Globus pallidus (tissue), 1 donor: ENCODE results near the gene UQCC2.

ENCODE experiments used
- DNase-seq: peaks from one replicate; pipeline ENCODE4 v3.0.0-alpha.2; 2015; ENCODE audit warnings: low spot score

UQCC2 gene

DNA sequence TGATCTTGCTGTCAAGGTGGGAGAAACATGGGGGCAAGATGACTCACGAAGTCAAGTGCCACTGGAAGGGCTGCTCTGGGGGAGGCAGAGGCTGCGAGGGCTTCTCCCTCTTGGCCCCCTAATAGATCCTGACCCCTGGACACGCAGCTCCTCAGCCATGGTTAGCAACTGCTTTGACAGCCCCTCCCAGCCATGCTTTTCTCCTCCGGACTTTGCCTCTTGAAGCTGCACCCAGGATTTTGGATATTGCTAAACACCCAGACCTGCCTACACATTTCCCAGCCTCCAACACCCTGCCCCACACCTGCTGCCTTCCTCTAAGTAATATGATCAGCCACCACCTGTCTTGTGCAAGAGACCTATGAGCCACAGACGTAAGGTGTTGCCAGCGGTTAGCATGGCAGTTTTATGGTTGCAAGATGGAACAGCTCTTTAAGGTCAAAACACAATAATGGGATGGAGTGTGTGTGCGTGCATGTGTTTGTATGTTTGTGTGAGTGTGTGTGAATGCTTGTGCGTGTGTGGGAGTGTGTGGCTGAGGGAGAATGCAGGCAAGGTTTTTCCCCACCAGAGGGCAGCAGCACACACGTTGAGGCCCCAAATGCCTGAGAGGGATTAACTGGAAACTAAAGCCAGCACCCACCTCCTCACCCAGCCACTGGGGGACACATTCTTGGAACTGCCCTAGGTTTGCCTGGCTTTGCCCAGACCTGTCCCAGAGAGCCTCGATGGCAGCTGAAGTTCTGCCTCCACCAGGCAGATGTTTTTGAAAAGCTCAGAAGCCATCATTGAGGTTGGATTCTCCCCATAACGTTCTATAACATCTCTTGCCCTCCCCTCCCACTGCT lies 32.7 kb upstream of the UQCC2 start:
- DNase-seq = peak; percentile 79

DNA sequence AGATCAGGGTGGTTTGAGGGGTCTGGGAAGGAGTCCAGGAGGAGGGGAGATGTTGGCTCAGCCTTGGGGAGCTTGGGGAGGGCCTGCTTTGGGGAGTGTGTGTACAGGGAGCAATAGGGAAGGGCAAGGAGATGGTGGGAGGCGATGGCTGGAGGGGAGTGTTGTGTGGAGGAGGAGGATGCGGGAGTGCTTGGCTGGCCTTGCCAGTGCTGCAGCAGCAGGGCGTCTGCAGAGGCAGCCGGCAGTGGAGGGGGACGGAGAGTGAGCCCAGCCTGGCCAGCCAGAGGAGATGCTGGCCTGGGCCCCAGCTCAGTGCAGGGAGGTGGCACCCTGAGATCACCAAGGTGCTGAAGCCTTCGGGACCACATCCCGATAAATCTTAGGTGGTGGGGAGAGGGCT lies 31.3 kb upstream of the UQCC2 start:
- no peak for DNase-seq

DNA sequence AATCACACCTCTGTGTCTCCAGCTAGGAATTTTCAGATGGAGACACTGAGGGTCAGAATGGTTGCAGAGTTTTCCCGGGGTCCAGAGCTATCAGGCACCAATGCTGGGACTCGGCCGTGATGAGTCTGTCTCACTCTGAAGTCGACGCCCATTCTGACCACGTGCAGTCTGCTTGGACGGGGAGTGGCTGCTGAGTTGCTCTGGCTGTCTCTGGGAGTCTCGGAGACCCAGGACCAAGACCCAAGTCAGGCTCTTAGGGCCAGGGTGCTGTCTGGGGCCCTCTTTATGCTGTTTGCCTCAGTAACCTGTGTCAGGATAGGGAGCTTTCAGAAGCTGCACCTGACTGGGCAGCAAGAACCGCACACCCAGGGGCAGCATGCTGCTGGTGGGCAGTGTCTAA lies 30.6 kb upstream of the UQCC2 start:
- DNase-seq = no peak

DNA sequence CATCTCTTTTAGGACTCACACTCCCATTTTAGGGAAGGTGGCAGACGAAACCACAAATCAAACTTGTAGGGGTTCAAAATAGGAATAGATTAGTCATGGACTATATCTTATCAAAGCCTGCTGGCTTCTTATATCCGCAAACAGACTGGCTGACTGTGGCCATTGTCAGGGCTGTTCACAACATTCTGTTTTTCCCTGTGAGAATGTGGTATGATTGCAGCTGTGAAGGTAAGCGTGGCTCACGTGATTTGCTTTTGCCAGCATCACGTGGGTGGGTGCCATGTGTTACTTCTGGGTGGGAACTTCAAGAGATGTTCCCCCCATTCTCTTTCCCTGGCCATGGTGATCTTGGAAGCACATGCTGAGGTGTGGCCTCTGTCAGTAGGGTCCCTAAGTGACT lies 29.3 kb upstream of the UQCC2 start:
- no peak for DNase-seq

DNA sequence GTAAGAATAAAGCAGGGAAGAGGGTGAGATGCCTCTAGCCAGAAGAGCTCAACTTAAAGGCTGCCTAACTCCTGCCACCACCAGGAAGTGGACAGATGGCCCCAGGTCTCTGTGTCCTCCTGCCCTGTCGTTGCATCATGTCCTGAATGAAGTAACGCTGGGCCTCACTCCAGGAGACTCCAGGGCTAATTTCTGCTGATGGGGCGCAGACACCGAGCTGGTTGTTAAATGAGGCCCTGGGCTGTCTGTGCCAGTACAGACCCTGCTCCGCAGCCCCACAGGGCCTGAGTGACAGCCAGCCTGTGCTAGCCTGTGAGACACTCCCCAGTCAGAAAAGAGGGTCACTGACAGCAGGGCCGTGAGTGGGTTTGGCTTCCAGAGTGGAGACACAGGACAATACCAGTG lies 28.7 kb upstream of the UQCC2 start:
- DNase-seq = no peak

DNA sequence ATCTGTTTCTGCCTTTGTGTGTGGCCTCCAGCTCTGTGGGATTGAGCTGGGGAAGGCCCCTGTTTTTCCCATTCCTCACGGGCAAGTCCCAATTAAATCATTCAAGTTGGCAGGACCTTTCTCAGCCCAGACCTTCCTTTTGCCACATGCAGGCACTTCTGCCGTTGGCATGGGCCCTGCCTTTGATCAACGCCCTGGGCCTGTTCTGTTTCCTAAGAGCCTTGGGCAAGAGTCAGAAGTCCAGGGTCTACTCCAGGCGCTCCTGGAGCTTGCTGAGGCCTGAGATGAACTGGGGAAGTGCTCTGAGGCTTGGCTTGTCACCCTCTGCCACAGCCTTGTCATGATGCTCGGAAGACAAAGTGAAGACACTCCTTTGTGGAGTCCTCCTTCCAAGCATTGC lies 28.1 kb upstream of the UQCC2 start:
- no peak for DNase-seq

DNA sequence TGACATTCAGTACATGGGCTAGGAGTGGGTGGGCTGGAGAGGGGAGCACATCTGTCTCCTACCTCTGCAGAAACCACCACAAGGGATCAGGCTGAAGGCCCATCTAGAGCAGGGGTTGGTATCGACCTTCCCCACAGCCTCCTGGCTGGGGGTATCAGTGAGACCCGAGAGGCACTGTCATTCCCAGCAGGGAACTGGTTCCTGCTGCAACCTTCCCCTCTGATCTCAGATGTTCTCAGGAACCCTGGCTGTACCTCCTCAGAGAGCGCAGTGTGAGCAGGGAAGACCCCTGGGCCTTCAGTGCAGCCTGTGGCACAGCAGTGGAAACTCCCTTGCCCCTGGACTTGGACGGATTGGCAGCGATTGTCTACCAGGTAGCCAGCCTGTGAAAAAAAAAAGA lies 27.4 kb upstream of the UQCC2 start:
- DNase-seq = no peak

DNA sequence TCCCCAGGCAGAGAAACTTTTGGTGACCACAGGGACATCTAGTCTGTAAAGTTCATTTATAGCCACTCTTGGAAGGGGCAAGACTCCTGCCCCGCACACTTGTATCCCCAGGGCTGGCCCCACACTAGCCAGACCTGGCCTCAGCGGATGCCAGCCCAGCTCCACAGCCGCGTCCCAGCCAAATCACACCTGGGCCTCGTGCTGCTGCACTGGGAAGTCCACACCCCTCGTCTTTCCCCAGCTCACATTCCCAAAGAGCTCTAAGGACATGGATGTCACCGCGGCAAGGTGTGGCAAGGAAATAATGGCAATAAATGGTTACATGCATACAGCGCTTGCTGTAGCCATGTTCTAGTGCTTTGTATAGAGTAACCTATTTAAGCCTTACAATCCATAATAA lies 26.7 kb upstream of the UQCC2 start:
- no peak for DNase-seq

DNA sequence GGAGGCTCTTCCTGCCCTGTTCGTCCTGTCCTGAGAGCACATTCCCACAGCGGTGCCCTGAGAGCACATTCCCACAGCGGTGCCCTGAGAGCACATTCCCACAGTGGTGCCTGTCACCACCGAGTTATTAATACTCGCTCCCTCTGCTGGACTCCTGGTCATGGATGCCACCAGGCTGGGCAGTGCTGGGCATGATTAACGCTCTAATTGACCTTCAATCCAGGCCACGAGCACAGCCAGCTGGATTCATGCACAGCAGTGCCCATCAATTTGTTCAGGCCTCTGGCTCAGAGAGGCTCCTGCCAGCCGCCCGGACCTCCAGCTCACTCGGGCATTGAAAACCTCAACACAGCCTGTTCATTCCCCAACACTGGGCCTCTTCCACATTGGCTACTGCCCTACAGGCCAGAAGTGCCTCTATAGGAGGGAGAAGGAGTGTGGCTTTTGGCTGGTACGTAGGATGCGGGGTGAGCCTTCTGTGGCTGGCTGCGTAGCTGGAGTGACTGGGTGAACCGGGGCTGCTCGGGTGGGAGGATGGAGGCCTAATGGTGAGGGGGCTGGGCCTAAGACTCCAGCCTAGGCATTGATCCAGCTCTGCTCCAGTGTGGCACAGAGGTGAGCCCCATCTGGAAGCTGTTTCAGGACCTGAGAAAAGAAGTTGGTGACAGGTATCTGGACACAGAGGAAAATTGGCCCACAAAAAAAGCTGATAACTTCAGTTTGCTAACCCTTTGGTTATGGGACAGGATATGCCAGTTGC lies 25.9 kb upstream of the UQCC2 start:
- no peak for DNase-seq

DNA sequence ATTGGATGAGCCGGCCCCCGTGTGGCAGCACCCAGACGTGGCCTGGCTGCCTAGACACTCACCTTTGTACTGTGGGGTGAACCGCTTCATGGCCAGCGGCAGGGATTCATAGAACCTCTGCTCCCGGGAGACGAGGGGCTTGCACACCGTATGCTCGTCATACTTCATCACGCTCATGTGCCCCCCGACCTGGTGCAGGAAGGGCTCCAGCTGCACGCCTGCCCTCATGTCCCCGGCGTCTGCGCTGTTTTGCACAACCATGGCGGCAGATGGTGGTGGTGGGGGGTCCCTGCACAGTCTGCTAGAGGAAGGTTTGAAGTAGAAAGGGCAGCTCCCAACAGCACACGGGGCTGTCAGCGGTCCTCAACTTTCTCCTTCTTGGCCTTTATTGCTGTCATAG lies 23.7 kb upstream of the UQCC2 start:
- no peak for DNase-seq

DNA sequence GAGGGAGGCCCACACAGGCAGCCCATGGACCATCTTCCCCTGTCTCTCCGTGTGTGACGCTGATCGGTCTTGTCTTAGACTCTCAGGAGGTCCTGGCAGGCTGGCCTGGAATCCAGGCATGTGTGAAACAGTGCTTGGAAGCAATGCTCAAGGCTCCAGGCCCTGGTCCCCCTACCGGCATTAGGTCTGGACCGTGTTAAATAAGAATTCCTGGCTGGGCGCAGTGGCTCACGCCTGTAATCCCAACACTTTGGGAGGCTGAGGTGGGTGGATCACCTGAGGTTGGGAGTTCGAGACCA lies 22.2 kb upstream of the UQCC2 start:
- DNase-seq = no peak

DNA sequence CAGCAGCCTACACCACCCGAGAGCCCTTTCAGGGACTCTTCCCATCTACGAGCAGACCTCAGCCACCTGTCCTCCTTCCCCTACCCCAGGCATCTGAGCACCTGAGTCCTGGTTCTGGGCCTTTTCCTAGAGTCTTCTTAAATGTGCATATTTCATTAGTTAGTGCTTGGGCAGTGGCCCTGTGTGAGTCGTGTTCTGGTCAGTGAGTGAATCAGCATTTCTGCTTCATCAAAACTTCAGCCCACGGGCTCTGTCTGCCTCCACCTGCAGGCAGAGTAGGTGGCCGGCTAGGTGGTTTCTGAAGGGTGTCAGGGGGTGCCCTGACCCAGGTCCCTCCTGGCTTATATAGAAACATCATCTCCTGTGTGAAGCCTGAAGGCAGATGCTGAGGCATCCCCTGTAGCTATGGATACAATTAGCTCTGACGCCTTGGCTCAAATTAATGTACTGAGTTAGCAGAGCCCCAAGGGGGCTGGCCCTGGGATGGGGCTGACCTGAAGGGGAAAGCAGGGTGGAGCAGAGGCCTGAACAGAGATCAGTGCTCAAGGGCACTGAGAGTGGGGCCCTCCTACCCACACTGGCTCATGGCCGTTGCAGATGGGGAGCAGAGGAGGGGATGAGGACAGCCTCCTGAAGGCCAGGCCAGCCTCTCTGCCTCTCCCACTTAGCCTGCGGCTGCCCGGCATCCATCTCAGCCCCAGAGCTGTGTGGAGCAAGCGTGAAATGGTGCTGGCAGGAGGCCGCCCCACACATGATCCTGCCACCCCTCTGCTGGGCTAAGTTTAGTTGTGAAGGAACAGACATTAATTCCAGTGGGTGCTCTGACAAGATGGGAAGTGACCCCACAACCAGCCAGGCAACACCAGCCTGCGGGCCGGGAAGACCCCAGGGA lies 21.6 kb upstream of the UQCC2 start:
- DNase-seq = no peak

DNA sequence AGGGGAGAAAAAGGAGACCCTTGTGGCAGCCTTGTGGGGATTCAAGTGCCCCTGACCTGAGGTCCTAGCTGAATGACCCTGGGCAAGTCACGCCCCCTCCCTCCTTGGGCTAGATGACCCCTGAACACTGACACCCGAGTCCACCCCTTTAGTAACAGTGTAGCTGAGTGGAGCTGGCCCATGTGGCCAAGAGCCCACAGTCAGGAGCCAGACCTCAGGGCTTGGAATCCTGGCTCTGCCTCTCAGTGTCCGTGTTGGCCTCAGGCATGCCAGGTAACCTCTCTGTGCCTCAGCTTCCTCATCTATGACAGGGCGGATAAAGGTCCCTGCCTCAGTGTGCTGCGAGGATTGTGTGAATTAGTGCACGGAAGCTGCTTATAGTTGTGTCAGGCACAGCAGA lies 20.9 kb upstream of the UQCC2 start:
- DNase-seq = no peak

DNA sequence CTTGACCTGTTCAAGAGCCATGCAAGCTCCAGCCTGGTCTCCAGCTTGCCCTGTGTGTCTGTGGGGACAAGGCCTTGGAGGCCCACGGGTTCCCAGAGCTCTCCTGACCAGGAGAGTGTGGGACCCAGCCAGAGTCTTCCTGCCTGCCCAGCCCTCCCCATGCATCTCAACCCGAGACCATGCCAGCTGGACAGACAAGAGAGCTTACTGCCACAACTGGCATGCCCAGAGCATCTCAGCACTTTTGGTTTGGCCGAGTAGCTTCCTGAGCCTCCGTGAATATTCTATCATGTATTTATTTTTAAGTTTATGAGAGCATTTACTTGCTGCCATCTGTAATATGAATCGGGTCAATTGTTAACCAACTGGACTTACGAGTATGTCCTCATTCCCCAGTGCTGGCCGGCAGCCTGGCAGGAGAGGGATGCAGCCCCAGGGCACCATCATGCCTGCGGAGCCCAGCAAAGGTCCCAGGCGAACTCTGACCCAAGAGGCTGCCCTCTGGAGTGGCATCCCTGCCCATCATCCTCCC lies 20.3 kb upstream of the UQCC2 start:
- DNase-seq = no peak

DNA sequence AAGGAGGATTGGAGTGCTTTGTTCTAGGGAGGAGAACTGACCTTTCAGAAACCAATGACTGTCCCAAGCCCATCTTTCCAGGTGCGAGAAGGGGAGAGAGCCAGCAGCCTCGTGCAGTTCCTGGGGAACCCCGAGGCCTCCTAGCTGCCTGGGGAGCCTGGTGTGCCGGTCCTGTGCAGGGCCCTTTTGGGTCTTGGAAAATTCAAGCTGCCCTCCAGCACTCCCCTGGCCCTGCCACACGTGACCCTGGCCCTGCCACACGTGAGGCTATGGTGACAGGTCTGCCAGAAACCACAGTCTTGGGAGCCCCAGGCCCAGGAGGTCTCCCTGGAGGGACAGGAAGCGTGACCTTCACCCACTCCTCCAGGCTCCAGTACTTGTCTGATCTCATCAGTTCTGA lies 19.5 kb upstream of the UQCC2 start:
- no peak for DNase-seq

DNA sequence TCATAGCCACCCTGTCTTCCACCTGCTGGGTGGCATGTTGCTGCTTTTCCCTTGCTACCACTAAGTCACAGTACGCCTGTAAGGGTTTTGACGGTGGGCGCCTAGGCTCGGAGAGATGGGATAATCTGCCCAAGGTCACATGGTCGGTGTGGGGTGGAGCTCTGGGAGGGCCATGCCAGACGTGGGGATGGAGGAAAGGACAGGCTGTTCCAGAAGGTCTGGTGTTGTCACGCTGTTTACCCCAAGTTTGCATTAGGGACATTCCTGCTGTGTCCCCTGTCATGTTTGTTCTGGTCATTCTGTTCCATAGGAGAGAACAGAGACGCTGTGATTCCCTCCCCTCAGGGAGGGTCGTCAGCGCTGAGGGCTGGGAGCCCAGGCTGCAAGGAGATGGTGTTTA lies 19.1 kb upstream of the UQCC2 start:
- DNase-seq = no peak

DNA sequence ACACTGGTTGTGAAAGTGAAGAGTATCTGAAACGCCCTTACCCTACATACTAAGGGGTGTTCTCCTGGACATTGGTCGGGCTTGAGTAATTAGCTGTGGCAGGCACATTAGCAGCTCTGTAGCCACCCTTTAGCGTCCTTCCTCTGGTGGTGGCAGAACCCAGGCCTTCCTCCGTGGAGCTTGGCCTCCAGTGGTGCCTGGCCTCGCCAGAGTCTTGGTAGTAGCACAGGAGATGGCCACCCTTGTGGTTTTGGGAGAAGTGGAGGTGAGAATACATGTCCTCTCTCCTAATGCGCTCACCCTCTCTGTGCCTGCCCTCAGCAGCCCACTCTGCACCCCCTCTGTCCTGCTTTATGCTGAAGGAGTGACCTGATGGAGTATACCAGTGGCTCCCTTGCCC lies 17.6 kb upstream of the UQCC2 start:
- no peak for DNase-seq

DNA sequence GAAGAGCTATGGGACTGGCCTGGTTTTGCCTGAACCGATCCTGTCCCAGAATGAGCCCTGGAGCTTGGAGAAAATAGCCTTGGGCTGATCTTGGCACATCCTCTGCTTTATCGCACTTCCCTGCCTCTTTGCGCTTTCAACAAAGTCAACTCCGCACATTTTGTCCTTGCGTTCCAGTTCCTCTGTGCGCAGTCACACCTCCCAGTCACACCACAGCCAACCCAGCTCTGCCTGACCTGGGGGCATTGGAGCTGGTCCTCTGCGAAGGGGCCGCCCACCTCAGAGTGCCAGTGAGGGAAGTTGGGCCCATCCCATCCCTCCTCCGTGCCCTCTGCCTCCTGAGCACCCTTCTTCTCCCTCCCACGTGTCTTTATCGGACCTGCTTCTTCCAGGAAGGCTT lies 16.9 kb upstream of the UQCC2 start:
- DNase-seq = no peak

DNA sequence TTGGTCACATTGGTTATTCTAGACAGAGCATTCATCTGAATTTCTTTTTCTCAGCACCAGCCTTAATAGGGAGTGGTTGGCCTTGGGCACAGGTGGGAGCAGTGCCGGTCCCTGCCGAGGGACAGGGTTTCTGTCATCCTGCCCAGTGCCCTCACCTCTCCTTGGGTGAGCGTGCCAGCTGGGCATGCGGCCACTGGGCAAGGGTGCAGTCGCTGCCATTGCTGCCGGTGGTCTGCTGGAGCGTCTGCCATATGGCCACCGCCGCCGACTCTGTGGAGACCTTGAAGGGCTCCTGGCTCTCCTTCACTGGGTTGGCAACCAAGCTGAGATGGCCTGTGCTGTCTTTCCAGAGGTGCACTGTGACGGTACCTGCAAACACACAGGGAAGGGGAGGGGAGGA lies 16.4 kb upstream of the UQCC2 start:
- DNase-seq = no peak

DNA sequence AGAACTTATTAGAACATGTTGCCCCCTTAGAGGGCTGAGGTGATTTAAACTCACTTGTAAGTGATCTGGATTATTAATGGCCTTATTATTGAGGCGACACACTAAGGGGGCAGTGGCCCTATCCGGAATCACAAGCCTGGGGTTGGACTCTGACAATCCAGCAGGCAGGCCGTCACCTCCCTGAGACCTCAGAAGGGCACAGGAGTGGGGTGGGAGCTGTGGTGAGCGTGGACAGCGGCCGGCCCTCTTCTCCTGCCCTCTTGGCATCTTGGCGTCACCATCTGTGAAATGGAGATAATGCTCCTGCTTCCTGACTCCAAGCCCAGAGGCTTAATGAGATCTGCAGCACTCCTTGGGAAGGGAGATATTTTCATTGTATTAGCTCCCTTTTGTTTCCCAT lies 15.6 kb upstream of the UQCC2 start:
- no peak for DNase-seq

DNA sequence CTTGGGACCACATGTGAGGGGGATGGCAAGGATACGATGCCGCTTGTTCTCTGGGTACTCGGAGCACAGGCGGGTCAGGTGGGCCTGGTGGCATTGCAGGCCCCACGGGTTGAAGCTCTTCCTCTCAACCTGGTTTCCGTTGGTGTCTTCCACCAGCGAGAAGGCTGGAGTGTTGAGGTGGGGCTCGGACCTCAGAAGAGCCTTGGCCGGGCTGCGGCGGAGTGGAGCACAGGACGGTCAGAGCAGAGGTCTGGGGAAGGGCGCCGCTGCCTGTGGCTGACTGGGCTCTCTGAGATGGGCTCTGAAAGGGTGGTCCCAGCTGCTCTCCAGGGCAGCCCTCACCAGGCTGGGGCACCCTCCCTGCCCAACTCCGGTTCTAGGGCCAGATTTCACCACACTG lies 15.2 kb upstream of the UQCC2 start:
- no peak for DNase-seq

DNA sequence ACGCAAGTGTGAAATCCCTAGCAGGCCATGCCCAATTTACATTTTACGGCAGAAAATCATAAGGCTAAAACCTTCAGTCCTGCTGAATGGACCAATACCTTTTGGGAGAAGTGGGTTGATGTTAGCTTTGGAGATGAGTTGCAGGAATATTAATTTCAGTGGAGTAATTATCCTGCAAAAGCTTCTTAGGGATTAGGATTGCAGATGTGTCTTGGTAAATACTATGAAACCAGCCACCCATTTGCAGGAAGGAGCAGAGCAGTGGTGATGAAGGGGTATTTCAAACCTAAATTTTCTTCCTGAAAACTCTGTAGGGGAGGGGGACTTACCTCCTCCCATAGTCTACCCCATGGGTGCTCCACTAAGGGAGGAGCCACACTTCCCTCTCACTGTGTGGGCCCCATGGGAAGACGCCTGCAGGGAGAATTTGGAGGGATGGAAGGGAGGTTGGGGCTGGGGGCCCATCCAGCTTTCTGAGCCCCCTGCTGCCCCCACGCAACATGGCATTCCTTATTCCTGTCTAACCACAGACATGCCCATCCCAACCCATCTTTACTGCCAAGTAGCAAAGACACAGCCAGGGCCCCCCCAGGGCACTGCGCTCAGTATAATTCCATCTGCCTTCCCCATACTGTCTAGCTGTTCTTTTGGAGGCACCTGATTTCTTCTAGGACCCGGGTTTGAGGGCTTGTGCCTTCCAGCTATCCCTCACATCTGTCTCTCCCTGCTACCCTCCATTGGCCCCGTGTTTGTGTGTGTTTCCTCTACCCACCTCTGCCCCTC lies 14.6 kb upstream of the UQCC2 start:
- DNase-seq = no peak
